HEK293 (cell line): ENCODE results near the gene ADK.

ENCODE experiments used
- CTCF ChIA-PET: fragments of 350-600 bp; formaldehyde crosslinking; extraction: SDS; loops from one replicate; lab custom pipeline; 2021; ENCODE audit warnings: antibody characterized with exemption; lab: Yijun Ruan, JAX
- POLR2A ChIA-PET: fragments of 300-600 bp; formaldehyde crosslinking; extraction: SDS; loops from one replicate; lab custom pipeline; 2020; ENCODE audit warnings: antibody characterized with exemption, inconsistent platforms; lab: Yijun Ruan, JAX
- H3K27ac ChIP-seq: fragments of 200-500 bp; sonication (Bioruptor generic); 2 replicates; pipeline ENCODE4 v1.5.1; 2014; ENCODE audit warnings: low read depth, low read length, control low read depth, inconsistent platforms; ENCODE audit errors: extremely low read depth
- H3K36me3 ChIP-seq, 2 experiments: fragments of 200-500 bp in 1 of 2; sonication (Bioruptor generic) in 1 of 2; 1 replicate in 1 of 2; 2 replicates in 1 of 2; pipeline ENCODE4 v1.5.1; 2014 to 2017; ENCODE audit warnings: inconsistent platforms in 2 of 2, low read length in 2 of 2; ENCODE audit not compliant: control insufficient read depth in 2 of 2, insufficient read depth in 1 of 2
- H3K4me1 ChIP-seq: fragments of 200-500 bp; sonication (Bioruptor generic); 2 replicates; pipeline ENCODE4 v1.5.1; 2014; ENCODE audit warnings: mild to moderate bottlenecking, low read length, inconsistent platforms; ENCODE audit not compliant: control insufficient read depth, insufficient read depth
- H3K4me3 ChIP-seq: 2 replicates; pipeline ENCODE4 v1.5.1; 2011; ENCODE audit warnings: low read depth, mild to moderate bottlenecking, control low read depth, low read length, moderate library complexity
- H3K9me3 ChIP-seq: fragments of 200-500 bp; sonication (Bioruptor generic); 2 replicates; pipeline ENCODE4 v1.5.1; 2014; ENCODE audit warnings: low read depth, low read length, inconsistent platforms; ENCODE audit not compliant: control insufficient read depth, insufficient read depth
- AEBP2 ChIP-seq: fragments of 450-650 bp; formaldehyde crosslinking; IDR thresholded peaks from 2 replicates; pipeline ENCODE4 v1.5.1; 2016; ENCODE audit warnings: missing biosample characterization, missing genetic modification characterization, borderline replicate concordance
- HOXD13 ChIP-seq: sonication (generic); formaldehyde crosslinking; IDR thresholded peaks from 2 replicates; pipeline ENCODE4 v1.8.0; 2022; ENCODE audit warnings: missing genetic modification reagents, borderline replicate concordance
- MZF1 ChIP-seq: fragments of 450-650 bp; formaldehyde crosslinking; IDR thresholded peaks from 2 replicates; pipeline ENCODE4 v1.5.1; 2017; ENCODE audit warnings: missing biosample characterization, missing genetic modification characterization, borderline replicate concordance
- RBAK ChIP-seq: fragments of 450-650 bp; formaldehyde crosslinking; IDR thresholded peaks from 2 replicates; pipeline ENCODE4 v1.5.1; 2016; ENCODE audit warnings: missing biosample characterization, missing genetic modification characterization
- SETDB1 ChIP-seq: IDR thresholded peaks from one replicate; pipeline ENCODE4 v1.6.1; 2017; ENCODE audit warnings: mild to moderate bottlenecking, low read length, moderate library complexity, mixed read lengths; ENCODE audit not compliant: insufficient read length
- TSHZ1 ChIP-seq: fragments of 450-650 bp; formaldehyde crosslinking; IDR thresholded peaks from 2 replicates; pipeline ENCODE4 v1.5.1; 2016; ENCODE audit warnings: missing biosample characterization, missing genetic modification characterization, borderline replicate concordance
- ZBTB1 ChIP-seq: fragments of 450-650 bp; formaldehyde crosslinking; IDR thresholded peaks from 2 replicates; pipeline ENCODE4 v1.5.1; 2016; ENCODE audit warnings: missing biosample characterization, missing genetic modification characterization
- ZBTB26 ChIP-seq: fragments of 450-650 bp; formaldehyde crosslinking; optimal IDR thresholded peaks from 2 replicates; pipeline ENCODE3; 2016; ENCODE audit warnings: missing biosample characterization, mild to moderate bottlenecking, missing genetic modification characterization
- ZFP41 ChIP-seq: fragments of 450-650 bp; formaldehyde crosslinking; IDR thresholded peaks from 2 replicates; pipeline ENCODE4 v1.5.1; 2016; ENCODE audit warnings: missing biosample characterization, missing genetic modification characterization, borderline replicate concordance
- ZNF10 ChIP-seq: fragments of 450-650 bp; formaldehyde crosslinking; IDR thresholded peaks from 2 replicates; pipeline ENCODE4 v1.5.1; 2017; ENCODE audit warnings: missing biosample characterization, missing genetic modification characterization
- ZNF155 ChIP-seq: fragments of 450-650 bp; formaldehyde crosslinking; IDR thresholded peaks from 2 replicates; pipeline ENCODE4 v1.5.1; 2016; ENCODE audit warnings: missing biosample characterization, missing genetic modification characterization
- ZNF449 ChIP-seq: fragments of 450-650 bp; formaldehyde crosslinking; IDR thresholded peaks from 2 replicates; pipeline ENCODE4 v1.5.1; 2017; ENCODE audit warnings: missing biosample characterization, mild to moderate bottlenecking, missing genetic modification characterization, moderate library complexity
- ZNF48 ChIP-seq: fragments of 450-650 bp; formaldehyde crosslinking; IDR thresholded peaks from 2 replicates; pipeline ENCODE4 v1.5.1; 2016; ENCODE audit warnings: missing biosample characterization, missing genetic modification characterization
- ZNF747 ChIP-seq: fragments of 450-650 bp; formaldehyde crosslinking; IDR thresholded peaks from 2 replicates; pipeline ENCODE4 v1.5.1; 2016; ENCODE audit warnings: missing biosample characterization, missing genetic modification characterization
- TF ChIP-seq, protein P1 (sequence below): fragments of 450-650 bp; formaldehyde crosslinking; IDR thresholded peaks from 2 replicates; pipeline ENCODE4 v1.5.1; 2016; ENCODE audit warnings: missing biosample characterization, missing genetic modification characterization, low read depth
- TF ChIP-seq, protein P2 (sequence below): IDR thresholded peaks from 2 replicates; pipeline ENCODE4 v1.6.1; 2011; ENCODE audit warnings: mild to moderate bottlenecking, low read depth, low read length, borderline replicate concordance

The ADK gene

GRCh38 chr10:74380795-74381194 is 229.8 kb downstream of the ADK start:
- no peak overlapping the region for H3K4me3 ChIP-seq
- no peaks in the 10 kb centered on the region for H3K4me1 ChIP-seq
- TF ChIP-seq RBAK (no peak), ZNF48 (tag by site-specific recombination) (no peak), AEBP2 (tag by site-specific recombination) (no peak), ZNF747 (no peak), MZF1 (no peak), ZNF449 (no peak), TSHZ1 (tag by site-specific recombination) (no peak), ZNF10 (no peak), ZNF155 (tag by site-specific recombination) (no peak), HOXD13 (no peak), ZBTB1 (tag by site-specific recombination) (no peak), SETDB1 (no peak), ZBTB26 (tag by site-specific recombination) (no peak), ZFP41 (tag by site-specific recombination) (no peak)
- TF ChIP-seq, protein P1, sequence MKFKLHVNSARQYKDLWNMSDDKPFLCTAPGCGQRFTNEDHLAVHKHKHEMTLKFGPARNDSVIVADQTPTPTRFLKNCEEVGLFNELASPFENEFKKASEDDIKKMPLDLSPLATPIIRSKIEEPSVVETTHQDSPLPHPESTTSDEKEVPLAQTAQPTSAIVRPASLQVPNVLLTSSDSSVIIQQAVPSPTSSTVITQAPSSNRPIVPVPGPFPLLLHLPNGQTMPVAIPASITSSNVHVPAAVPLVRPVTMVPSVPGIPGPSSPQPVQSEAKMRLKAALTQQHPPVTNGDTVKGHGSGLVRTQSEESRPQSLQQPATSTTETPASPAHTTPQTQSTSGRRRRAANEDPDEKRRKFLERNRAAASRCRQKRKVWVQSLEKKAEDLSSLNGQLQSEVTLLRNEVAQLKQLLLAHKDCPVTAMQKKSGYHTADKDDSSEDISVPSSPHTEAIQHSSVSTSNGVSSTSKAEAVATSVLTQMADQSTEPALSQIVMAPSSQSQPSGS (tag by site-specific recombination) = no peak
- TF ChIP-seq, protein P2, sequence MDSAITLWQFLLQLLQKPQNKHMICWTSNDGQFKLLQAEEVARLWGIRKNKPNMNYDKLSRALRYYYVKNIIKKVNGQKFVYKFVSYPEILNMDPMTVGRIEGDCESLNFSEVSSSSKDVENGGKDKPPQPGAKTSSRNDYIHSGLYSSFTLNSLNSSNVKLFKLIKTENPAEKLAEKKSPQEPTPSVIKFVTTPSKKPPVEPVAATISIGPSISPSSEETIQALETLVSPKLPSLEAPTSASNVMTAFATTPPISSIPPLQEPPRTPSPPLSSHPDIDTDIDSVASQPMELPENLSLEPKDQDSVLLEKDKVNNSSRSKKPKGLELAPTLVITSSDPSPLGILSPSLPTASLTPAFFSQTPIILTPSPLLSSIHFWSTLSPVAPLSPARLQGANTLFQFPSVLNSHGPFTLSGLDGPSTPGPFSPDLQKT = no peak
- H3K9me3 ChIP-seq = no peaks in the 10 kb centered on the region
- H3K27ac ChIP-seq = no peak overlapping the region
- CTCF ChIA-PET = no interaction called here
- POLR2A ChIA-PET = no interaction called here
- H3K36me3 ChIP-seq = no peaks in the 10 kb centered on the region
